Gastrocnemius medialis (tissue), 4 donors: ENCODE measurements around the gene ECHDC1. TPM values are rescaled to one million over a fixed set of nuclear protein-coding genes. Genes with fewer than 3 reads are reported as not detected.

Experiments
- ATAC-seq, 2 donors: fragments of 150-250 bp; one replicate each; pipeline ENCODE4 v1.9.1; 2016
- DNase-seq, 2 donors: peaks; one replicate each; pipeline ENCODE4 v3.0.0-alpha.2; 2019
- H3K27ac ChIP-seq, 4 donors: fragments of 200-600 bp; sonication (generic); 1 replicate in 1 of 4; 2 replicates in 3 of 4; pipeline ENCODE4 v1.5.1; 2016 to 2018; ENCODE audit warnings: mild to moderate bottlenecking in 2 of 4, moderate library complexity in 1 of 4
- H3K27me3 ChIP-seq, 3 donors: fragments of 200-600 bp; sonication (generic) in 2 of 3; 1 replicate in 1 of 3; 2 replicates in 2 of 3; pipeline versions ENCODE4 v1.5.1 to v1.6.0; 2016 to 2019; ENCODE audit warnings: mild to moderate bottlenecking in 1 of 3, moderate library complexity in 1 of 3
- H3K36me3 ChIP-seq, 2 donors: fragments of 200-600 bp; sonication (generic) in 1 of 2; one replicate each; pipeline ENCODE4 v1.5.1; 2017 to 2018
- H3K4me1 ChIP-seq, 2 donors: fragments of 200-600 bp; sonication (generic) in 1 of 2; one replicate each; pipeline ENCODE4 v1.5.1; 2016 to 2017; ENCODE audit warnings: mild to moderate bottlenecking in 2 of 2
- H3K4me3 ChIP-seq, 4 donors: fragments of 200-600 bp; sonication (generic) in 3 of 4; 1 replicate in 1 of 4; 2 replicates in 3 of 4; pipeline ENCODE4 v1.5.1; 2016 to 2019; ENCODE audit warnings: mild to moderate bottlenecking in 2 of 4
- H3K9me3 ChIP-seq, 3 donors: fragments of 200-600 bp; sonication (generic) in 2 of 3; 1 replicate in 1 of 3; 2 replicates in 2 of 3; pipeline ENCODE4 v1.5.1; 2016 to 2019
- POLR2A ChIP-seq, 2 donors: fragments of 450-650 bp; IDR thresholded peaks; one replicate each; pipeline ENCODE4 v1.6.1; 2017; ENCODE audit warnings: antibody characterized with exemption in 2 of 2, mild to moderate bottlenecking in 2 of 2, moderate library complexity in 2 of 2
- in situ Hi-C, 4 donors: fragments of 200-750 bp; cut with MboI; loops; one replicate each; pipeline versions ENCODE4 v1.15.0 to v1.8.0; 2017; ENCODE audit warnings: low sequenced_read_pairs in 4 of 4
- intact Hi-C: fragments of 100-400 bp; cut with DNase I; formaldehyde crosslinking; loops from one replicate; pipeline ENCODE4 v1.15.1; 2023; ENCODE audit warnings: low total_unique reads
- total RNA-seq, 4 donors: library from RNA; depleted of rRNA; stranded (reverse); fragments of >200 nt; gene quantifications; one replicate each; pipeline versions ENCODE4 v1.1.0 to v1.2.3, GENCODE V29; 2016
- TF ChIP-seq, protein P1 (sequence below), 5 experiments: fragments of 450-650 bp in 3 of 5; fragments of 200-600 bp in 2 of 5; sonication (generic) in 2 of 5; IDR thresholded peaks in 4 of 5; conservative IDR thresholded peaks in 1 of 5; 1 replicate in 4 of 5; 2 replicates in 1 of 5; pipeline ENCODE4 v1.5.1; 2016 to 2019; ENCODE audit warnings: antibody characterized with exemption in 5 of 5, mild to moderate bottlenecking in 3 of 5, moderate library complexity in 3 of 5

Gene ECHDC1
- total RNA-seq, 4 donors from 2014 or later, result 31.4 to 45.3 (median 33.6) TPM

DNA sequence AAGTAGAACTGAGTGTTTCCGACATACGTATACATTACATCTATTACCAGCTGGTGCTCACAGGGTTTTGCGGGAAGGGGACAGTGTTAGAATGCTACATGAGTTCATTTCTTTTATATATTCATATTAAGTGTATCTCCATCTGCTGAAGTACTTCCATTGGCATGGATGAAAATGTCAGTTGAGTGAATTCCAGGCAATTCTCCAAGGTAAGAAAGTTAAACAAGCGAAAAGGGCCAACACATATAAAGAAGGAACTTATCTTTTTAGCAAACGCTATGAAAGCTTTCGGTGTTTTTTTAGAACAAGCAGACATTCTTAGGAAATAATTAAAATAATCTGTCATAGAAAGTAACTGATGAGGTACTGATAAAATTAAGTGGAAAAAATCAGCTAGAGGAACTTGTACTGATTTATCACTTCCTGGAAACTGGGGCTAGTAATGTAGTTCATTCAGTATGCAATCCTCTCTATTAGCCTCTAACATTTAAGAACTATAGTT lies 42.2 kb downstream of the ECHDC1 start:
- Histone ChIP-seq H3K36me3 (no peaks in the 10 kb centered on the region), H3K27me3 (no peaks in the 10 kb centered on the region), H3K27ac (no peak overlapping the region), H3K4me1 (peaks cover 9 to 13% of the 10 kb centered on the region in 2 donors), H3K4me3 (no peak overlapping the region), H3K9me3 (no peaks in the 10 kb centered on the region)
- intact Hi-C loops (loop anchor here (5.0 kb wide), 2 partner anchors 161 to 236 kb away; no protein-coding TSS in a partner anchor), in situ Hi-C loops (loop anchor here in 3 of 4 donors (10.0 kb wide), 1 partner anchor 234 kb away; no protein-coding TSS in a partner anchor)
- ATAC-seq (no peak), DNase-seq (no peak)
- TF ChIP-seq, protein P1, sequence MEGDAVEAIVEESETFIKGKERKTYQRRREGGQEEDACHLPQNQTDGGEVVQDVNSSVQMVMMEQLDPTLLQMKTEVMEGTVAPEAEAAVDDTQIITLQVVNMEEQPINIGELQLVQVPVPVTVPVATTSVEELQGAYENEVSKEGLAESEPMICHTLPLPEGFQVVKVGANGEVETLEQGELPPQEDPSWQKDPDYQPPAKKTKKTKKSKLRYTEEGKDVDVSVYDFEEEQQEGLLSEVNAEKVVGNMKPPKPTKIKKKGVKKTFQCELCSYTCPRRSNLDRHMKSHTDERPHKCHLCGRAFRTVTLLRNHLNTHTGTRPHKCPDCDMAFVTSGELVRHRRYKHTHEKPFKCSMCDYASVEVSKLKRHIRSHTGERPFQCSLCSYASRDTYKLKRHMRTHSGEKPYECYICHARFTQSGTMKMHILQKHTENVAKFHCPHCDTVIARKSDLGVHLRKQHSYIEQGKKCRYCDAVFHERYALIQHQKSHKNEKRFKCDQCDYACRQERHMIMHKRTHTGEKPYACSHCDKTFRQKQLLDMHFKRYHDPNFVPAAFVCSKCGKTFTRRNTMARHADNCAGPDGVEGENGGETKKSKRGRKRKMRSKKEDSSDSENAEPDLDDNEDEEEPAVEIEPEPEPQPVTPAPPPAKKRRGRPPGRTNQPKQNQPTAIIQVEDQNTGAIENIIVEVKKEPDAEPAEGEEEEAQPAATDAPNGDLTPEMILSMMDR (IDR thresholded peaks at IDR 0.05 in 4 of 5, conservative IDR thresholded peaks at IDR 0.05 in 1 of 5), result no peak
- TF ChIP-seq POLR2A (IDR thresholded peaks at IDR 0.05), result no peak

DNA sequence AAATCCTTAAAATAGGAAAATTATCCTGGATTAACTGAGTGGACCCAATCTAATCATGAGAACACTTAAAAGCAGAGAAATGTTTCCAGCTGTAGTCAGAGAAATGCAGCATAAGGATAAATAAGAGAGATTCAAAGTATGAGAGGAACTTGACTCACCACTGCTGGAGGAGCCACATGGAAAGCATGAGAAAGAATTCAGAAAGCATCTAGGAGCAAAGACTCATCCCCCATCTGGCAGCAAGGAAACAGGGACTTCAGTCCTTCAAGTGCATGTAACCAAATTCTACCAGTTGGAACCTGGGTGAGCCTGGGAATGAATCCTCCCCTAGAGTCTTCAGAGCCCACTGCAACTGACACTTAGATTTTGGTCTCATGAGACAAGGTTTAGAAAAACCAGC lies 43.0 kb downstream of the ECHDC1 start:
- DNase-seq, result no peak
- no peak overlapping the region for H3K4me3 ChIP-seq
- no peaks in the 10 kb centered on the region for H3K27me3 ChIP-seq
- H3K9me3 ChIP-seq, result no peaks in the 10 kb centered on the region
- peaks cover 9 to 13% of the 10 kb centered on the region in 2 donors for H3K4me1 ChIP-seq
- H3K36me3 ChIP-seq, result peaks cover 0 to 2% of the 10 kb centered on the region in 2 donors
- in situ Hi-C loops (loop anchor here in 3 of 4 donors (10.0 kb wide), 1 partner anchor 234 kb away; no protein-coding TSS in a partner anchor), intact Hi-C loops (loop anchor here (5.0 kb wide), 2 partner anchors 162 to 237 kb away; no protein-coding TSS in a partner anchor)
- TF ChIP-seq, protein P1 (IDR thresholded peaks at IDR 0.05 in 4 of 5, conservative IDR thresholded peaks at IDR 0.05 in 1 of 5), result no peak
- TF ChIP-seq POLR2A (IDR thresholded peaks at IDR 0.05), result no peak
- H3K27ac ChIP-seq, result no peak overlapping the region
- ATAC-seq, result no peak

DNA sequence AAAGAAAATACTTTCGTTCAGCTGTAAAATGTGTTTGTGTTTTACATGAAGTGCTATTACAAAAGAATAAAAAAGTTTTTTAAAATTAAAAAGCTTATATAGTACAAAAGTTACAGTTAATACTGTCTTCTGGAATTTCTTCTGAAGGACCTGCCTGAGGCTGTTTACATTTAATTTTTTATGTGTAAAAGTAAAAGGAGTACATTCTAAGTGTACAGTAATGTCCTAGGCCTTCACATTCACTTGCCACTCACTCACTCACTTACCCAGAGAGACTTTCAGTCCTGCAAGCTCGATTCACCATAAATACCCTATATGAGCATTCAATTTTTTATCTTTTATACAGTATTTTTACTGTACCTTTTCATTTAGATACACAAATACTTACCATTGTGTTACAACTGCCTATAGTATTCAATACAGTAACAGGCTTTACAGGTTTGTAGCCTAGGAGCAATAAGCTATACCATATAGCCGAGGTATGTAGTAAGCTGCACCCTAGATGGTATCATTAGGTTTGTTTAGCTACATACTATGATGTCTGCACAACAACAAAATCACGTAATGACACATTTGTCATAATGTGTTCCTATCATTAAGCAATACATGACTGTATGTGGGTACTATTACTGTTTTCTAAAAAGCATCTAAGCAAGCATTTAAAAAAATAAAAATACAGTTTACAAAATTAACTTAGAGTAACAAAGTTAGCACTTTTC lies 43.7 kb downstream of the ECHDC1 start:
- in situ Hi-C loops, result loop anchor here in 3 of 4 donors (10.0 kb wide), 1 partner anchor 235 kb away; no protein-coding TSS in a partner anchor
- H3K9me3 ChIP-seq, result no peaks in the 10 kb centered on the region
- no peak for TF ChIP-seq POLR2A (IDR thresholded peaks at IDR 0.05)
- TF ChIP-seq, protein P1 (IDR thresholded peaks at IDR 0.05 in 4 of 5, conservative IDR thresholded peaks at IDR 0.05 in 1 of 5), result no peak
- intact Hi-C loops, result loop anchor here (5.0 kb wide), 2 partner anchors 163 to 238 kb away; no protein-coding TSS in a partner anchor
- DNase-seq (no peak), ATAC-seq (no peak)
- peaks cover 0 to 3% of the 10 kb centered on the region in 2 donors for H3K36me3 ChIP-seq
- no peak overlapping the region for H3K27ac ChIP-seq
- H3K4me1 ChIP-seq, result peaks cover 9 to 13% of the 10 kb centered on the region in 2 donors
- H3K4me3 ChIP-seq, result no peak overlapping the region
- H3K27me3 ChIP-seq, result no peaks in the 10 kb centered on the region

DNA sequence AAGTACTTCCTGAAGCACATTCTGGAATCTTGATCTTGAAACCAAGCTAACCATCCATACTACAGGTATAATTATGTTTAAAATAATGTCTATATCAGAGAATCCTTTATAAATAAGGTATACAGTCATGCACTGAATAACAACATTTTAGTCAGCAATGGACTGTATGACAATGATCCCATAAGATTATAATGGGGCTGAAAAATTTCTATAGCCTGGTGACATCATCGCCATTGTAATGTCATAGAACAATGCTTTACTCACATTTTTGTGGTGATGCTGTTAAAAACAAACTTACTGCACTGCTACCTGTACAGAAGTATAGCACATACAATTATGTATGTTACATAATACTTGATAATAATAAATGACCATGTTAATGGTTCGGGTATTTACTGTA lies 44.9 kb downstream of the ECHDC1 start:
- peaks cover 0 to 3% of the 10 kb centered on the region in 2 donors for H3K36me3 ChIP-seq
- in situ Hi-C loops (no loop called here), intact Hi-C loops (no loop called here)
- no peaks in the 10 kb centered on the region for H3K9me3 ChIP-seq
- H3K27me3 ChIP-seq, result no peaks in the 10 kb centered on the region
- no peak for ATAC-seq
- peaks cover 9 to 13% of the 10 kb centered on the region in 2 donors for H3K4me1 ChIP-seq
- no peak overlapping the region for H3K4me3 ChIP-seq
- TF ChIP-seq POLR2A (IDR thresholded peaks at IDR 0.05), result no peak
- TF ChIP-seq, protein P1 (IDR thresholded peaks at IDR 0.05 in 4 of 5, conservative IDR thresholded peaks at IDR 0.05 in 1 of 5), result no peak
- H3K27ac ChIP-seq, result no peak overlapping the region
- no peak for DNase-seq
